GM19351 (cell line): Measurements from ENCODE around the gene ATCAY.

Experiments used
- ATAC-seq: cut with Tn5 transposase; IDR thresholded peaks from one replicate; pipeline ENCODE4 v1.9.1; 2021; ENCODE audit warnings: mild to moderate bottlenecking, moderate library complexity; ENCODE audit not compliant: unreplicated experiment

ATCAY gene

DNA sequence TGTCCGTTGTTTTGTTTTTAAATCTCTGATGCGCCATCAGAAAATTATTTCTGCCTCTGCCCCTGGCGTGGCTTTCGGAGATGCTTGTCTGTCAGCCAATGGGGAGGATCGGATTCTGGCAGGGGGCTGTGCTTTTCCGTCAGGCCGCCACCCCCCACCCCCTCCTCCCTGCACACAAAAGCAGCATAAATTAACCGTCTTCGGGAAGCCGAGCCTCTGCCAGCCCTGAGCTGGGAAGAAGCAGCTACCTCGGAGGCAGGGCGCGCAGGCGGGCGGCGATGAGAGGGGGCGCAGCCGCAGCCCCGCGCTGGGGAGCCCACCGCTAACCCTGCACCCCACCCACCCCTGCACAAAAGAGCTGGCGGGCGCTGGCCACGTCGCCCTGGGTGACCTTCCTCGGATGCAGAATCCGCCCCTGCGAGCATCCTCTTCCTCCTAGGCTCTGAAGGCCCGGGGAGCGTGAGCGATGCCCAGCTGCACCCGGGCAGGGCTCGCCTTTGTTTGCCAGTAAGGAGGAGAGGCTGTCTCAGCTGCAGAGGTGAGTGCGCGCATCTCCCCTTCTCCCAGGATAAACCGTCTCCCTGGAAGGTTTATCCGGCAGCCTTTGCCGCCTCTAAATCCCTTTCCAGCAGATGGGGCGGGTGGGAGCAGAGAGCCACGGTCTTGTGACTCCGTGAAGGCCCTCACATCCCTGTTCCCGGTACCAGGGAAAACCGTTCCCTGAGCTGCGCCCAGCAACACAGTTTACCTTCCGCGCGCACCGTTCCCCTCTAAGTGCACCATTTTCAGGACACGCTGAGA is at the start of gene ATCAY:
Gene ATCAY, plus strand, starts transcription at position 215 of the 801 bp plus-strand sequence. CDS start 5,083 bp downstream, outside the sequence.
- no peak for ATAC-seq

- no peak for ATAC-seq
These were observed 48.9 kb upstream of the ATCAY start for GRCh38 chr19:3831601-3832000.

DNA sequence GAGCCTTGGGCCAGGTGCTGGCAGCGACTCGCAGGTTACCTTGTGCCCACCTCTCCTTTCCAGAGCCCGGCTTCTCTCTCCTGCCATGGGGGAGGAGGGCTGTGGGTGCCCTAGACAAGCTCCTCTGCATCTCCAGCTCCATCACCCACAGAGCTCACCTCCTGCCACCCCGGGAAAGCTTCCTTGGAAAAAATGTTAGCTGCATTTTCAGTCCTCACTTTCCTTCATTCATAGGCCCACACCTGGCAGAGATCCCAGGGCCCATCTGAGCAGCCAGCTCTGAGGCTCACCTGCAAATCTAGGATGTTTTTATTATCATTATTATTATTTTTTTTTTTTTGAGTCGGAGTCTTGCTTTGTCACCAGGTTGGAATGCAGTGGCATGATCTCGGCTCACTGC is 48.5 kb upstream of the ATCAY start:
- no peak for ATAC-seq

GRCh38 chr19:3833578-3834348 is 46.7 kb upstream of the ATCAY start:
- no peak for ATAC-seq

DNA sequence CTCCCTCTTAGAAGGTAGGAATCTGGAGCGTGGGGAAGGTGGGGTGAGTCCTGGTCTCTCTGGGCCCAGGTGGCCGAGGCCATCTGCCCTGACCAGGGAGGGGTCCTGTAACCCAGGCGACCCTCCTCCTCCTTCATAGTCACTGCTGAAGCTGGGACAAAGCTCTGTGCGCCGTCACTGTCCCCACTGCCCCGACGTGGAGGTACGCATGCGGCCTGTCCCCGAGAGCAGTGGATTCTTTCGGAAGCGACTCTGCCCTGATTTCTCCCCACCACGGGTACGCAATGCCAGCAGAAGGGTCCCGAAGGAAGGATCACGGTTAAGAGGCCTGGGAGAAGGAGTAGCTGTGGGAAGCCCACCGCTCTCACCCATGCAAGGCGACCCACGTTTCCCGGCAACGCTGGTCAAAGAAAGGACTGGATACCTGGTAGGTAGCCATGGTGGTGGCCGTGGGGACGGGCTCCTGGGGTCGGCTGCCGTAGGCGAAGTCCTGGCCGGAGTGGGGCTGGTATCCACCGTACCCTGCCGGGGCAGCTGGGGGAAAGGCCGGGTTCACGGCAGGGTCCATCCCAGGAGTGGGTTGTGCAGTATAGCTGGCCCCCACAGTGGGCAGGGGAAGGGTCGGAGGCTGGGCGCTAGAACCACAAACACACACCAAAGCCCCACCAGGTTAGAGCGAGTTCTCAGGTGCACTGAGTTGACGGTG is 46.0 kb upstream of the ATCAY start:
- no peak for ATAC-seq

DNA sequence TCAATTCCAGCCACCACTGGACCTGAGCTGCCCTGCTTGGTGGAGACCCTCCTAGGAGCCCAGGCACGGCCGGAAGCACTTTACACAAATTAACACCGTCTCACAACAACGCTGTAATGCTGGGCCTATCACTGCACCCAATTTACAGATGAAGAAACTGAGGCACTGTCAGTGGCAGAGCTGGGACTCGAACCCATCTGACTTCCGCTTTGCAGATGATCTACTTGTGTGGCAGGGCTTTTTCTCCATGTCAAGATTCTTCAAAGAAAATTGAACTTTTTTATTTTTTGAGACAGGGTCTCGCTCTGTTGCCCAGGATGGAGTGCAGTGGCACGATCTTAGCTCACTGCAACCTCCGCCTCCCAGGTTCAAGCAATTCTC is 45.4 kb upstream of the ATCAY start:
- no peak for ATAC-seq

GRCh38 chr19:3836887-3837286 is 43.6 kb upstream of the ATCAY start:
- no peak for ATAC-seq

GRCh38 chr19:3837332-3837731 is 43.2 kb upstream of the ATCAY start:
- no peak for ATAC-seq

- ATAC-seq: no peak
These were observed 42.6 kb upstream of the ATCAY start for GRCh38 chr19:3837922-3838321.

GRCh38 chr19:3838661-3839060 is 41.8 kb upstream of the ATCAY start:
- ATAC-seq: no peak

GRCh38 chr19:3839941-3840340 is 40.5 kb upstream of the ATCAY start:
- ATAC-seq: no peak

DNA sequence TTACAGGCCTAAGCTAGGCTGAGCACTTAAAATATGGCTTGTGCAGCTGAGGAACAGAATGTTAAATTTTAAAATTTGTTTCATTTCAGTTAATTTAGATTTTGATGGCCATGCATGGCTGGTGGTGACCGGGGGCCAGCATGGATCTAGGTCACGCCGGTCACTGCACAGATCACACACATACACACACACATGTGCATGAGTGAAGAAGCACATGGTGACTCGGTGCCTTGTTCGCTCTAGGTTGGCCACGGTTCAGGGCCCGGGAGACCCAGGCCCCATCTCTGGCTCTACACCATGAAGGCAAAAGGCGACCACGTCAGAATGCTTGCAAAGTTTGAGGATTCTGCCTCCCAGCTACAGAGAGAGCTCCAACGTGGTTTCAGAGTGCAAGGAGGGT is 39.7 kb upstream of the ATCAY start:
- no peak for ATAC-seq

GRCh38 chr19:3842948-3843347 is 37.5 kb upstream of the ATCAY start:
- no peak for ATAC-seq

DNA sequence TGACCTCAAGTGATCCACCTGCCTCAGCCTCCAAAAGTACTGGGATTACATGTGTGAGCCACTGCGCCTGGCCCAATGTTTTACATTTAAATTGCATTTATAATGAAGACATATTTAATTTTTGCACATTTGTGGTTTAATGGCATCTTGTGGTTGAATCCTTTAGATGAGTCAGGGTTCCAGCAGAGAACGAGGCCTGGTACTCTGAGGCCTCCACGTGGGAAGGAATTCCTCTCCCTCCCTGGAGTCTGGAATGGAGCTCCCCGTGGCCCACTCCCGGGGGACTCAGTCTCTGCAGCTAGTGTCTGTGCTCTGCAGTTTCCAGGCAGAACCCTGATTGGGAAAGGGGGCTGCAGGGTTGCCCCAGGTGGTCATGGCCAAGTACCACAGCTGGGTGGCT is 35.9 kb upstream of the ATCAY start:
- no peak for ATAC-seq

GRCh38 chr19:3849092-3849491 is 31.4 kb upstream of the ATCAY start:
- ATAC-seq: no peak

- ATAC-seq: no peak
These were observed 30.7 kb upstream of the ATCAY start for GRCh38 chr19:3849787-3850186.

GRCh38 chr19:3850320-3850972 is 30.0 kb upstream of the ATCAY start:
- ATAC-seq: no peak

- no peak for ATAC-seq
These were observed 29.0 kb upstream of the ATCAY start for GRCh38 chr19:3851254-3852176.

DNA sequence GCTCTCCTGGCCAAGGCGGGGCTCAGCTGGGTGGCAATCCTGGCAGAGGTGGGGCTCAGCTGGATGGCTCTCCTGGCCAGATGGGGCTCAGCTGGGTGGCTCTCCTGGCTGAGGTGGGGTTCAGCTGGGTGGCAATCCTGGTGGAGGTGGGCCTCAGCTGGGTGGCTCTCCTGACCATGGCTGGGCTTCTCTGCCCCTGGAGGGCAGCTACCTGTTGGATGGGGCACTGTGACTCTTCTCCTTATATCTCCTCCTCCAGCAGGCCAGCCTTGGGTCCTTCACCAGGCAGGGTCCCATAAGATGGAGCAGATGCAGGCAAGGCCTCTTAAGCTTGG is 28.3 kb upstream of the ATCAY start:
- ATAC-seq: no peak

- no peak for ATAC-seq
These were observed 27.8 kb upstream of the ATCAY start for GRCh38 chr19:3852614-3853254.
